ENCODE data around the gene C10orf67.

DNA sequence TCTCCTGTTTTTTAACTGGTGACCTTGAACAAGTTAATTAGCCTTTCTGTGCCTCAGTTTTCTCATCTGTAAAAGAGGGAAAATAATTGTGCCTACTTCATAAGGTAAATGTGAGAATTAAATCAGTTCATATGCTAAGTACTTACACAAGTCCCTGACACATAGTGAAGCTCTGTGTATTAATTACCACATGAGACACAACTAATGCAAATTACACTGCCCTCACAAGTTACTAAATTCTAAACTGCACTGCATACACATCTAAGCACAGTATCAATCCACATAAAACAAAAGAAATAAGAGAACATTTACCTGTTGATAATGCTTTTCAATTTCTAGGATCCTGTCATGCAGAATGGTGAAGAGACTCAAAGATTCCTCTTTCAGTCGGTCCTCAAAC, 22.5 kb downstream of the C10orf67 start:
- TF ChIP-seq, protein P1, sequence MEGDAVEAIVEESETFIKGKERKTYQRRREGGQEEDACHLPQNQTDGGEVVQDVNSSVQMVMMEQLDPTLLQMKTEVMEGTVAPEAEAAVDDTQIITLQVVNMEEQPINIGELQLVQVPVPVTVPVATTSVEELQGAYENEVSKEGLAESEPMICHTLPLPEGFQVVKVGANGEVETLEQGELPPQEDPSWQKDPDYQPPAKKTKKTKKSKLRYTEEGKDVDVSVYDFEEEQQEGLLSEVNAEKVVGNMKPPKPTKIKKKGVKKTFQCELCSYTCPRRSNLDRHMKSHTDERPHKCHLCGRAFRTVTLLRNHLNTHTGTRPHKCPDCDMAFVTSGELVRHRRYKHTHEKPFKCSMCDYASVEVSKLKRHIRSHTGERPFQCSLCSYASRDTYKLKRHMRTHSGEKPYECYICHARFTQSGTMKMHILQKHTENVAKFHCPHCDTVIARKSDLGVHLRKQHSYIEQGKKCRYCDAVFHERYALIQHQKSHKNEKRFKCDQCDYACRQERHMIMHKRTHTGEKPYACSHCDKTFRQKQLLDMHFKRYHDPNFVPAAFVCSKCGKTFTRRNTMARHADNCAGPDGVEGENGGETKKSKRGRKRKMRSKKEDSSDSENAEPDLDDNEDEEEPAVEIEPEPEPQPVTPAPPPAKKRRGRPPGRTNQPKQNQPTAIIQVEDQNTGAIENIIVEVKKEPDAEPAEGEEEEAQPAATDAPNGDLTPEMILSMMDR (IDR thresholded peaks at IDR 0.05) = no peak
- no peak for TF ChIP-seq POLR2A (IDR thresholded peaks at IDR 0.05)
